ENCODE measurements around the gene CUL4A.

The CUL4A gene

GRCh38 chr13:113179374-113180230 lies 29.8 kb upstream of the CUL4A start:
- DNase-seq (ENCODE audit: low spot score) (no peak), FAIRE-seq (no peak)

GRCh38 chr13:113182046-113182445 lies 27.4 kb upstream of the CUL4A start:
- no peak for DNase-seq (ENCODE audit: low spot score)
- FAIRE-seq = no peak

GRCh38 chr13:113183450-113184129 lies 25.8 kb upstream of the CUL4A start:
- FAIRE-seq (peak; percentile 23), DNase-seq (ENCODE audit: low spot score) (no peak)

- FAIRE-seq = peak; percentile 17
- DNase-seq (ENCODE audit: low spot score) = no peak
Observed at GRCh38 chr13:113184568-113185440, 24.6 kb upstream of the CUL4A start.

GRCh38 chr13:113186061-113186900 lies 23.1 kb upstream of the CUL4A start:
- DNase-seq (ENCODE audit: low spot score) (no peak), FAIRE-seq (peak; percentile 20)

- FAIRE-seq (peak; percentile 94), DNase-seq (ENCODE audit: low spot score) (peak; percentile 99)
Observed at GRCh38 chr13:113187263-113187669, 22.1 kb upstream of the CUL4A start.

GRCh38 chr13:113187883-113188665 lies 21.3 kb upstream of the CUL4A start:
- peak; percentile 44 for FAIRE-seq
- no peak for DNase-seq (ENCODE audit: low spot score)

GRCh38 chr13:113190181-113190580 lies 19.2 kb upstream of the CUL4A start:
- DNase-seq (ENCODE audit: low spot score) (no peak), FAIRE-seq (no peak)

GRCh38 chr13:113192279-113192678 lies 17.1 kb upstream of the CUL4A start:
- no peak for DNase-seq (ENCODE audit: low spot score)
- FAIRE-seq = no peak

GRCh38 chr13:113192902-113193301 lies 16.5 kb upstream of the CUL4A start:
- FAIRE-seq = no peak
- DNase-seq (ENCODE audit: low spot score) = no peak

GRCh38 chr13:113195360-113195759 lies 14.1 kb upstream of the CUL4A start:
- DNase-seq (ENCODE audit: low spot score) = no peak
- FAIRE-seq = no peak

GRCh38 chr13:113196970-113197737 lies 12.3 kb upstream of the CUL4A start:
- DNase-seq (ENCODE audit: low spot score) (no peak), FAIRE-seq (no peak)

- DNase-seq (ENCODE audit: low spot score) (no peak), FAIRE-seq (no peak)
Observed at GRCh38 chr13:113201815-113202214, 7.6 kb upstream of the CUL4A start.

- no peak for DNase-seq (ENCODE audit: low spot score)
- no peak for FAIRE-seq
Observed at GRCh38 chr13:113202912-113203311, 6.5 kb upstream of the CUL4A start.

GRCh38 chr13:113203507-113204377 lies 5.7 kb upstream of the CUL4A start:
- no peak for FAIRE-seq
- no peak for DNase-seq (ENCODE audit: low spot score)

GRCh38 chr13:113204378-113204734 lies 5.1 kb upstream of the CUL4A start:
- peak; percentile 67 for FAIRE-seq

GRCh38 chr13:113205428-113205931 lies 3.9 kb upstream of the CUL4A start:
- DNase-seq (ENCODE audit: low spot score) = no peak
- FAIRE-seq = no peak

More at GRCh38 chr13:113204378-113204734, 5.1 kb upstream of the CUL4A start:
- DNase-seq (ENCODE audit: low spot score) = no peak

GRCh38 chr13:113207460-113207859 lies 2.0 kb upstream of the CUL4A start:
- DNase-seq (ENCODE audit: low spot score) (no peak), FAIRE-seq (no peak)
